Measurements from ENCODE around the gene DUSP11.
"Not testable (repeated sequence)": the region's sequence is repeated elsewhere in the genome, so short reads cannot be mapped to it uniquely, and the experiment has no call there.

DUSP11 gene

DNA sequence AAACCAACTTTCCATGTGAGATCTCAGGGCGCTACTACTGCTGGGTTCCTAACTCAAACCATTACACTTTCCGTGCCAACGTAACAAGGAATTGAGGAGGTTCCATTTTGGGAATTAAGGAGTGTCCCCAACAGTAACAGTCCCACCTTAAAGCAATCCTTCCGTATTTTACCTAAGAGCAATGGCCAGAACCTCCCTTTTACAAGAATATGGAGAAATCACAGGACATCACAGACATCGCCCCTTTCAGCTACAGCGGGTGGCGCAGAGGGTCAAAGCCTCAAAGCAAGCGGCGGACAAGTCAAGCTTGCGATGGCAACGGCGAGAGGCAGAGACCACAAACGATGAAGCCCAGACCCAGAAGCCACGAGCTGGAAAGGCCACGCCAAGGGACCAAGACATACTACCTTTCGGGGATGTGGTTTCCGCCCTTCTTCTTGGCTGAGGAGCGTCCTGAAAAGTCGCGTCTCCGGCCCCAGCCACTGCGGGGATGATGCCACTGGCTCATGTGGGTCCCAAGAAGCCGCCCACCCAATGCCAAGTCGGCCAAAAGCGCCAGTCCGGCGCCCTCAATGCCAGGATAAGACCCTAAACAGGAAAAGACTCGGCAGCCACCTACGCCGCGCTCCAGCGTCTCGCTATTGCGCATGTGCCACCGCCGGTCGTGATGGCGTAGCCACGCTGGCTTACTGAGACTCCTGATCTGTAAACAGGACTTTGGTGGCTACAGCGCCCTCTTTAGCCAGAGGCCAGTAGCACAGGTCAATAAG lies at the start of gene DUSP11:
Gene DUSP11 (minus strand): TSS at position 637 of the 770 bp plus-strand sequence. CDS start 129 bp downstream, at position 508.
- DNase-seq (ENCODE audit: low read depth), result peak; percentile 96

DNA sequence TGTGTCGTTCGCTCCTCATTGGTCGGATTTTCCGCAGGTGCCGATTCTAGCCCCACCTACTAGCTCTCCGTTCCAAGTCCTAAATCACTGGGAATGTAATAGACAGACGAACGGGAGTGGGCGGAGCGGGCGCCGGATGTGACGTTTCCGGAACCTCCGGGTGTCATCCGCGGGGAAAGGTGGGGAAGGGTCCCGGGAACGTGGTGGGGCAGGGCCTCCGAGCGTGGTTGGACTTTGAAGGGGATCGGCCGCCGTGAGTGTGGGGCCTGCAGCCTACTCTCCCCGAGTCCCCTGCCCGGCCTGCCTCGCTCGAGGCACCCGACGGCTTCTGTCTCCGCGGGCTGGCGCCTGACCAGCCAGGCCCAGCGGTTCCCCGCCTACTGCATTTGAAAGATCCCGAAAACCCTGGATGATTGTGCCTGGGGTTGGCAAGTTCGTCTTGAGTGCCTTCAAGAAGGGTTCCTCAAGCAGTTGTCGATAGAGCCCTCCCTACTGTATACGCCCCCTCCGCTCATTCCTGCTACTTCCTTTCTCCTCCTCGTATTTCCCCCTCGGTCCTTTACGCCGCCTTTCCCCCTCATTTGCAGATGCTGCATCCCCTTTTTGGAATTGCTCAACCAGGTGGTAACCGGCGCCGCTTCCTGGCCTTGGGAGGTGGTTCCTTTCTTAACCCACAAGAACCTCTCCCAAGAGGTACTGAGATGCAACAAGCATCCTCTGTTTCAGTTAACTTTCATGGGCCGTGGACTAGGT lies 49.1 kb upstream of the DUSP11 start, which contains the start of gene STAMBP:
Gene STAMBP (plus strand): TSS at position 144 of the 753 bp plus-strand sequence. CDS start 1,896 bp downstream, outside the sequence.
- DNase-seq (ENCODE audit: low read depth), result peak; percentile 75

- DNase-seq (ENCODE audit: low read depth), result no peak
Observed at GRCh38 chr2:73828389-73828817, 48.5 kb upstream of the DUSP11 start.

- DNase-seq (ENCODE audit: low read depth), result no peak
Observed at GRCh38 chr2:73827660-73828388, 47.9 kb upstream of the DUSP11 start.

DNA sequence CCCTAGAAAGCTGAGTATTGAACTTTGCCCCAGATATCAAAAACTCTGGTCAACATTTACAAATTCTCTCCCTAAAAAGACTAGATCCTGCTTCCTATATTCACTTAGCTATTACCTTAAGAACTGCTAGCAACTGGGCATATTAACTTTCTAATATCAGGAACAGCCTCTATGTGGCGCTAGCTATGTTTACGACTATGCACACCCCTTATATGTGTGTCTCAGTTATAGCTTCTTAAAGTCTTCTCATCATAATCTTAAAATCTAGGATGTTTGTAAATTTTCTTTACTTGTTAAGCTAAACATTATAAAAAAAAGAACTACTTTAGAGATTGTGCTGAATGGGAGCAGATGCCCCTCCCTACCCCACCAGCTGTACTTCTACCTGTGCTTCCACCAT lies 47.1 kb upstream of the DUSP11 start:
- no peak for DNase-seq (ENCODE audit: low read depth)

GRCh38 chr2:73825408-73825807 lies 45.5 kb upstream of the DUSP11 start:
- no peak for DNase-seq (ENCODE audit: low read depth)

DNA sequence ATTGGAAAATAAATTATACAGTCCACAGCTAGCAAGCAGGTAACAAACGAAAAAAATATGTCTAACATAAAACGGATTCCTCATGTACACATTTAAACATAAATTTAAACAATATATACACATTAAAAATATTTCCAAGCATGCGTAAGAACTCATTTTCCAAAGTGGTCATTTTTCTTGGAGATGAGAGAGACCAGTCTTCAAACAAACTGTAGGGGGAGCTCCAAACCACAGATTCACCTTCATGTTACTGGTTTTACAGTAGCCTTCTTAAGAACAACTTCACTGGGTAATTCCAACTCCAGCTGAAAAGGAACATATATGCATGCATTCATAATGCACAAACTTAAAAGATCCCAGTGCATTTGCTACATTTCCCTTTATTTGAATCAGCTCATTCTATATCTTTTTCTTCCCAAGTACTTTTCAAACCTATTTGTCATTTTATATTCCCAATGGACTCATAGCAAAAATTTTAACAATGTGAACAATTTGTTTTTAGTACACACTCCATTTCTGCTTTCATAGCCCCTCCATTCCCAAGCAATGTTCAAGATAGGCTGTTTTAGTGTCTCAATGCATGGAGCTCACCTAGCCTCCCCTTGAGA lies 44.1 kb upstream of the DUSP11 start:
- DNase-seq (ENCODE audit: low read depth), result peak; percentile 15

DNA sequence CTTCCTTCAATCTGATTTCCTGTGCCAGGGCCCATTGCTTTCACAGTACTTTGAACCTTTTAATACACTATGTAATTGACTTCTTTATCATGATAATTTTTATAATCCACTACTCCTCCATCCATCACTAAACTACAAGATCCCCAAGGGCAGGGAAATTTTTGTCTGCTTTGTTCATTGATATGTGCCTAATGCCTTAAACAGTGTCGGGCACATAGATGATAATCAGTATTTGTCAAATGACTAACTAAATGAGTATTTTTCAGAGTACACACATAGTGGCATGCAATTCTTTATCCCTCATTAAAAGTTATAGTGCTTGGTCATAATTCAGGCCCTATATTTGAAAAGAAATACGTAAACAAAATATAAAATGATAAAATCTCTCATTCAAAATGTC lies 43.5 kb upstream of the DUSP11 start:
- DNase-seq (ENCODE audit: low read depth), result no peak

DNA sequence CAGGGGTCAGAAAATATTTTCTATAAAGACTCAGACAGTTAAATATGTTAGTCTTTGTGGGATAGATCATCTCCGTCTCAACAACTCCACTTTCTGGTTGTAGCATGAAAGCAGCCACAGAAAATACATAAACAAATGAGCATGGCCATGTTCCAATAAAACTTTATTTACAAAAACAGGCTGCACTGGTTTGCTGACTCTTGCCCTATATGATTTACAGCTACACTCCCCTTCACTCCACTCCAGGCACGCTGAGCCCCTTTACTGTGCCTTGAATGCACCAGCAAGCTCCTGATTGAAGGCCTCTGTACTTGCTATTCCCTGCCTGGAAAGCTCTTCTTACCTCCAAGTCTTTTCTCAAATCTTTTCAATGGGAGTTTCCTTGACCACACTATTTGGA lies 43.1 kb upstream of the DUSP11 start:
- no peak for DNase-seq (ENCODE audit: low read depth)

DNA sequence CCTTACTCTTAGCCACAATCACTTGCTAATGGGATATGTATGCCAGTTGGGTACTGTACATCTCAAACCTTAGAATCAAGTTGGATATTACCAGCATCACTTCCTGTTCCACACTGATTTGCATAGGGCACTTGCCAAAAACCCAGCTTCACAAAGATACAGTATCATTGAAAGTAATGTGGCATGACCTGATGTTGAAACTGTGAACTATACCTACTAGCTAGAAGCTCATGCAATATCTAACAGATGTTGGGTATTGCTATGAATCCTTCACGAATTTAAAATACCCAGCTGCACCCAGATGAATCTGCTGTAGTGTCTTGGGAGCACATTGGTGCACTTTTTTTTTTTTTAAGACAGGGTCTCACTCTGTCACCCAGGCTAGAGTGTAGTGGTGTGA lies 42.4 kb upstream of the DUSP11 start:
- no peak for DNase-seq (ENCODE audit: low read depth)

DNA sequence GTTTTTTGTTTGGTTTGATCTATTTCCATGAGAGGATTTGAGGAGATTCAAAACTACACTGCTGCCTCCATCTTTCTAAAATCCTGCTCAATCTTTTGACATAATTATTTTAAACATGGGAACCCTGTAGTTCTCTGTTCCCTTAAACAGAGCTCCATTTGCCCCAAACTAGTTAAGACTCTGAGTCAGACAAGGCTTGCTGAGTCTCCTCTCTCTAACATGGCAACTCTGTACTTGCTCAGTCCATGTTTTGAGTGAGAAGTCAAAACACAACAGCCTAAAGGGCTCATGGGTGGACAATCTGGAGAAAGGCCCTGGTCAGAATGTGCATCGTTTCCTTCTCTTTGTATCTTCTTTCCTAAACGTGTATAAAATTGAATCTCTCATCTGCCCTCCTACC lies 41.8 kb upstream of the DUSP11 start:
- DNase-seq (ENCODE audit: low read depth), result no peak

GRCh38 chr2:73821227-73821626 lies 41.3 kb upstream of the DUSP11 start:
- DNase-seq (ENCODE audit: low read depth), result no peak

DNA sequence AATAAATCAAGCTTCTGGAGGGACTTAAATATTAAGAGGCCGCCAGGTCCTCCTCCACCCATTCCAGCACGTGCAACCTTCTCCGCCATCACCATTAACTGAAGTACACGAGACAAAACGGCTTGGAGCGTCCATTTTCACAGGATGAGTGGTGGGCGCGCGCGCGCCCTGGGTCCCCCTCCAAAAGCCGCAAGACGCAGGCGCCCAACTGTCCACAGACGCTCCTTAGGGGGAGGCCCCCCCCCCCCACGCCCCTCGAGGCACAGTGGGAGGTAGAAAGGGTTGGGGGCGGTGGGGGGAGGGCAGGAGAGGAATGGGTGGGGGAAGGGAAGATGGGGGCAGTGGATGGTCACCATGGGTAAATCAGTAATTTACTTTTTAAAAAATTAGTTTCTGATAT lies 38.4 kb upstream of the DUSP11 start:
- DNase-seq (ENCODE audit: low read depth), result no peak

GRCh38 chr2:73812635-73813034 lies 32.7 kb upstream of the DUSP11 start:
- no peak for DNase-seq (ENCODE audit: low read depth)

DNA sequence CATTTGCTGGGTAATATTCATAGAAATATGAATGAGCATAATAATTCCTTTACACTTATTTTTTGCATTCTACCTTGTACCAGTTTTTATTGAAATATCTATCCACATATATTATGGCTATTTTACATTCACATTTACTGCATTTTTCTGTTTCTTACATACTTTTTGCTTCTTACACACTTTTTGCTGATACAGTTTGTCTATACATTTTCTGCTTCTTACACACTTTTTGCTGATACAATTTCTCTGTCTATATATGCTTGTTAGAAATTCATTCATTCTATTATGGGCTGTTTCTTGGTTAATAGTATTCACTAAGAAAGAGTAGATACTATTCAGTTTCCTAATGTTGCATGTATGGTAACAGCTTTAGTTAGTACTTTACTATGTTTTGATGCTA lies 32.0 kb upstream of the DUSP11 start:
- DNase-seq (ENCODE audit: low read depth), result no peak

DNA sequence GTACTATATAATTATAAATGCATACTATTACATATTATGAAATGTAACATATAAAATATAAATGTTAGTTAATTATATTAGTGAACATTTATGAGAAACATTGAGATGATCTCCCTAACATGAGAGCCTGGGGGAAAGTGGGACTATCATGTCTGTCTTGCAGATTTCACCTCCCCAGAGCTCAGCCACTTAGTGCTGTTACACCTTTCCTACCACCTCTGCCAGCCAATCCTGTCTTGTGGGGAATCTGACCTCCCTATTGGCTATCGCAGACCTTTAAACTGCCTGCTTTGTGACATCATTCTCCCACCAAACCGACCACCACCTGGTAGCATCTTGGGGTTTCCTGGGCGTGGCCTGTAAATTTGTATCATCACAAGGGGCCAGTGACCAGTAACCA lies 4.0 kb upstream of the DUSP11 start, which contains the start of gene C2orf78:
Gene C2orf78 (plus strand): TSS at position 301 of the 400 bp plus-strand sequence. CDS start 127 bp downstream, outside the sequence.
- DNase-seq (ENCODE audit: low read depth), result not testable (repeated sequence)

- DNase-seq (ENCODE audit: low read depth), result not testable (repeated sequence)
Observed at GRCh38 chr2:73783402-73783801, 3.5 kb upstream of the DUSP11 start.

DNA sequence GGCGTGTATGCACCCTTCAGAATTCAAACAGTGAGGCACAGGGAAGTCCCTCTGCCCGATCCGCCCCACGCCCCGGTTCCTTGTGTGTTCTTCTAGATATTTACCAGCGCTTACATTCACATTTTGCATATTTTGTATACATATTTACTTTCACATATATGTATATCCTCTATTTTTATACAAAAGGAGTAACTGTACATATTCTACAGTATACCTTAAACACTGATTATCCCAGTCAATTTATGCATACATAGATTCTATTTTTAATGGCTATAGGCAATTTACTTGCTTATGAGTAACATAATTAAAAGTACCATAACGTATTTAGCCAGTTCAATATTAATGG lies 307 bp upstream of the DUSP11 start:
- DNase-seq (ENCODE audit: low read depth), result no peak

DNA sequence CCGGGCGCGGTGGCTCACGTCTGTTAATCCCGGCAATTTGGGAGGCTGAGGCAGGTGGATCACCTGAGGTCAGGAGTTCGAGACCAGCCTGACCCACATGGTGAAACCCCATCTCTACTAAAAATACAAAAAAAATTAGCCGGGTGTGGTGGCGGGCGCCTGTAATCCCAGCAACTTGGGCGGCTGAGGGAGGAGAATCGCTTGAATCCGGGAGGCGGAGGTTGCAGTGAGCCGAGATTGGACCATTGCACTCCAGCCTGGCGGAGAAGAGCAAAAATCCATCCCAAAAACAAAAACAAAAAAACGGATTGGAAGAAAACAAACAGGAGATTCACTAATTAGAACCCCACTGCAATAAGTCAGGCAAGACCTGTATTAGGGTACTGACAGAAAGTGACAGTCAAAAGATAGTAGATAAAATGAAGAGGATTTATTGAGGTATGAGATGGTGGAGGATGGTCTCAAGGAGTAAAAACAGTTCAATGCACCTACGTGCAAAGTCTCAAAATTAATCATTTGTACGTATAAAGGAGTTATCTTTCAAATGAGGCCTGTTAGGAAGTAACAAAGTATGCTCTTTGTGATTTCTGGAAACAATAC lies 936 bp downstream of the DUSP11 start:
- not testable (repeated sequence) for DNase-seq (ENCODE audit: low read depth)

GRCh38 chr2:73776869-73777519 lies 2.9 kb downstream of the DUSP11 start:
- DNase-seq (ENCODE audit: low read depth), result no peak

DNA sequence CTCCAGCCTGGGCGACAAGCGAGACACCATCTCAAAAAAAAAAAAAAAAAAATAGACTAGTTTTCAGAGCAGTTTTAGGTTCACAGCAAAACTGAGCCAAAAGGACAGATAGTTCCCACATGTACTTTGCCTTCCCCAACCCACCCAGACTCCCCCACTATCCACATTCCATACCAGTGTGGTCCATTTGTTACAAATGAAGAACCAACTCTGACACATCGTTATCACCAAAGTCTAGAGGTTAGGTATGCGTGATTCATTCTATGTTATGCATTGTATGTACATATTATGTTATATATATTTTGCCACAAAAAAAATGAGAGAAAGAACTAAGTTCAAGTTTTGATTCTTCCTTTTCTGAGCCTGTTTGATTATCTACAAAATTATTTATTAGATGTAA lies 3.5 kb downstream of the DUSP11 start:
- no peak for DNase-seq (ENCODE audit: low read depth)

All from activated gamma-delta T cell treated with anti-CD3 and anti-CD28 coated beads, Interleukin-2, amount 50 U/mL, for 16 hours (primary cell).